Activated T-helper 17 cell treated with anti-CD3 and anti-CD28 coated beads, Interleukin-2, amount 50 U/mL, for 72 hours (primary cell): Measurements from ENCODE around the gene TMEM109. TPM values are rescaled to one million over a fixed set of nuclear protein-coding genes. Genes with fewer than 3 reads are reported as not detected.

Source experiments
- ATAC-seq: fragments of 150-1000 bp; cut with Tn5 transposase; replicated peaks from 2 replicates; pipeline ENCODE4 v1.10.0; 2021; ENCODE audit warnings: mild to moderate bottlenecking, moderate library complexity
- H3K27ac Mint-ChIP-seq: one replicate; pipeline ENCODE4 v1.8.0; 2022; ENCODE audit warnings: mixed read lengths
- H3K27me3 Mint-ChIP-seq: one replicate; pipeline ENCODE4 v1.8.0; 2022; ENCODE audit warnings: mixed read lengths
- H3K36me3 Mint-ChIP-seq: one replicate; pipeline ENCODE4 v1.8.0; 2022; ENCODE audit warnings: low read depth, mild to moderate bottlenecking, mixed read lengths
- H3K4me1 Mint-ChIP-seq: one replicate; pipeline ENCODE4 v1.8.0; 2022; ENCODE audit warnings: mixed read lengths
- H3K4me3 Mint-ChIP-seq: one replicate; pipeline ENCODE4 v1.8.0; 2022; ENCODE audit warnings: mild to moderate bottlenecking, mixed read lengths
- H3K9me3 Mint-ChIP-seq: one replicate; pipeline ENCODE4 v1.8.0; 2022; ENCODE audit warnings: mixed read lengths
- total RNA-seq, 2 donors: library from RNA; stranded (reverse); gene quantifications; one replicate each; pipeline ENCODE4 v1.2.3, GENCODE V29; 2022

Gene TMEM109
- total RNA-seq: 10 to 100 TPM; 42.8 to 99.7 TPM

- H3K27ac Mint-ChIP-seq: peak within 1 kb of the TSS; percentile 90
- H3K27me3 Mint-ChIP-seq: no peaks in the 10 kb centered on the region
- H3K36me3 Mint-ChIP-seq: peaks cover 28% of the 10 kb centered on the region
- H3K9me3 Mint-ChIP-seq: no peaks in the 10 kb centered on the region
- H3K4me3 Mint-ChIP-seq: peak within 1 kb of the TSS; percentile 93
- peaks cover 39% of the 10 kb centered on the region for H3K4me1 Mint-ChIP-seq
- ATAC-seq: peak; percentile 80
These were observed at the start of gene TMEM109 for GRCh38 chr11:60913793-60914632. Gene TMEM109 (plus strand): TSS chr11:60914158. CDS start chr11:60919694, 5,536 bp downstream.

- ATAC-seq: no peak
- Mint-ChIP-seq H3K4me1 (no peaks in the 10 kb centered on the region), H3K27ac (no peak overlapping the region), H3K9me3 (no peaks in the 10 kb centered on the region), H3K27me3 (peaks cover 2% of the 10 kb centered on the region), H3K36me3 (no peaks in the 10 kb centered on the region), H3K4me3 (no peak overlapping the region)
These were observed 49.0 kb upstream of the TMEM109 start for GRCh38 chr11:60864856-60865513.

- Mint-ChIP-seq H3K27ac (no peak within 1 kb of the TSS), H3K4me1 (no peaks in the 10 kb centered on the region)
These were observed 46.8 kb upstream of the TMEM109 start, which contains the start of gene ZP1 for GRCh38 chr11:60866911-60867870. Gene ZP1 (plus strand): TSS chr11:60867542. CDS start chr11:60867562, 20 bp downstream.

GRCh38 chr11:60867871-60868681, 45.9 kb upstream of the TMEM109 start:
- no peaks in the 10 kb centered on the region for H3K9me3 Mint-ChIP-seq
- peaks cover 2% of the 10 kb centered on the region for H3K27me3 Mint-ChIP-seq
- H3K27ac Mint-ChIP-seq: no peak overlapping the region
- H3K4me1 Mint-ChIP-seq: peaks cover 2% of the 10 kb centered on the region
- no peak for ATAC-seq
- no peak overlapping the region for H3K4me3 Mint-ChIP-seq
- no peaks in the 10 kb centered on the region for H3K36me3 Mint-ChIP-seq

More at GRCh38 chr11:60866911-60867870, 46.8 kb upstream of the TMEM109 start, which contains the start of gene ZP1:
- ATAC-seq: no peak
- Mint-ChIP-seq H3K27me3 (peaks cover 2% of the 10 kb centered on the region), H3K36me3 (no peaks in the 10 kb centered on the region), H3K9me3 (no peaks in the 10 kb centered on the region), H3K4me3 (no peak within 1 kb of the TSS)

- ATAC-seq: no peak
- no peaks in the 10 kb centered on the region for H3K9me3 Mint-ChIP-seq
- peaks cover 4% of the 10 kb centered on the region for H3K4me1 Mint-ChIP-seq
- H3K36me3 Mint-ChIP-seq: no peaks in the 10 kb centered on the region
- H3K27me3 Mint-ChIP-seq: peaks cover 2% of the 10 kb centered on the region
- no peak overlapping the region for H3K4me3 Mint-ChIP-seq
- no peak overlapping the region for H3K27ac Mint-ChIP-seq
These were observed 45.1 kb upstream of the TMEM109 start for GRCh38 chr11:60868682-60869450.

- peaks cover 2% of the 10 kb centered on the region for H3K27me3 Mint-ChIP-seq
- H3K27ac Mint-ChIP-seq: no peak overlapping the region
- ATAC-seq: no peak
- H3K36me3 Mint-ChIP-seq: no peaks in the 10 kb centered on the region
- no peak overlapping the region for H3K4me3 Mint-ChIP-seq
- H3K9me3 Mint-ChIP-seq: no peaks in the 10 kb centered on the region
- H3K4me1 Mint-ChIP-seq: peaks cover 4% of the 10 kb centered on the region
These were observed 44.5 kb upstream of the TMEM109 start for GRCh38 chr11:60869451-60869825.

- Mint-ChIP-seq H3K27ac (no peak overlapping the region), H3K4me1 (peaks cover 4% of the 10 kb centered on the region), H3K9me3 (no peaks in the 10 kb centered on the region), H3K36me3 (no peaks in the 10 kb centered on the region), H3K4me3 (no peak overlapping the region), H3K27me3 (peaks cover 2% of the 10 kb centered on the region)
- no peak for ATAC-seq
These were observed 43.7 kb upstream of the TMEM109 start for GRCh38 chr11:60870276-60870675.

GRCh38 chr11:60870733-60871377, 43.1 kb upstream of the TMEM109 start:
- Mint-ChIP-seq H3K9me3 (no peaks in the 10 kb centered on the region), H3K4me1 (peaks cover 4% of the 10 kb centered on the region), H3K36me3 (no peaks in the 10 kb centered on the region), H3K27ac (no peak overlapping the region), H3K27me3 (peaks cover 2% of the 10 kb centered on the region), H3K4me3 (no peak overlapping the region)
- no peak for ATAC-seq

- Mint-ChIP-seq H3K4me1 (peaks cover 4% of the 10 kb centered on the region), H3K27ac (no peak overlapping the region), H3K27me3 (peaks cover 2% of the 10 kb centered on the region), H3K9me3 (no peaks in the 10 kb centered on the region), H3K36me3 (no peaks in the 10 kb centered on the region), H3K4me3 (no peak overlapping the region)
- ATAC-seq: no peak
These were observed 42.4 kb upstream of the TMEM109 start for GRCh38 chr11:60871378-60872061.

GRCh38 chr11:60872124-60872960, 41.6 kb upstream of the TMEM109 start:
- H3K36me3 Mint-ChIP-seq: peaks cover 7% of the 10 kb centered on the region
- peaks cover 4% of the 10 kb centered on the region for H3K4me1 Mint-ChIP-seq
- H3K27ac Mint-ChIP-seq: no peak overlapping the region
- peaks cover 2% of the 10 kb centered on the region for H3K27me3 Mint-ChIP-seq
- ATAC-seq: no peak
- H3K4me3 Mint-ChIP-seq: no peak overlapping the region
- H3K9me3 Mint-ChIP-seq: no peaks in the 10 kb centered on the region

GRCh38 chr11:60872961-60873524, 40.9 kb upstream of the TMEM109 start:
- peaks cover 4% of the 10 kb centered on the region for H3K4me1 Mint-ChIP-seq

More at GRCh38 chr11:60872961-60873524, 40.9 kb upstream of the TMEM109 start:
- Mint-ChIP-seq H3K36me3 (peaks cover 13% of the 10 kb centered on the region), H3K9me3 (no peaks in the 10 kb centered on the region), H3K27me3 (peaks cover 2% of the 10 kb centered on the region), H3K27ac (no peak overlapping the region), H3K4me3 (no peak overlapping the region)
- no peak for ATAC-seq
